HG03442 (cell line): ENCODE measurements around the gene MRPS2.
A peak's percentile ranks its signal among the peaks of the same experiment; 100 is the strongest.
"Not testable (repeated sequence)": the region's sequence is repeated elsewhere in the genome, so short reads cannot be mapped to it uniquely, and the experiment has no call there.

Experiments
- ATAC-seq: cut with Tn5 transposase; IDR thresholded peaks from one replicate; pipeline ENCODE4 v1.9.1; 2021; ENCODE audit warnings: mild to moderate bottlenecking, moderate library complexity; ENCODE audit not compliant: unreplicated experiment

The MRPS2 gene

DNA sequence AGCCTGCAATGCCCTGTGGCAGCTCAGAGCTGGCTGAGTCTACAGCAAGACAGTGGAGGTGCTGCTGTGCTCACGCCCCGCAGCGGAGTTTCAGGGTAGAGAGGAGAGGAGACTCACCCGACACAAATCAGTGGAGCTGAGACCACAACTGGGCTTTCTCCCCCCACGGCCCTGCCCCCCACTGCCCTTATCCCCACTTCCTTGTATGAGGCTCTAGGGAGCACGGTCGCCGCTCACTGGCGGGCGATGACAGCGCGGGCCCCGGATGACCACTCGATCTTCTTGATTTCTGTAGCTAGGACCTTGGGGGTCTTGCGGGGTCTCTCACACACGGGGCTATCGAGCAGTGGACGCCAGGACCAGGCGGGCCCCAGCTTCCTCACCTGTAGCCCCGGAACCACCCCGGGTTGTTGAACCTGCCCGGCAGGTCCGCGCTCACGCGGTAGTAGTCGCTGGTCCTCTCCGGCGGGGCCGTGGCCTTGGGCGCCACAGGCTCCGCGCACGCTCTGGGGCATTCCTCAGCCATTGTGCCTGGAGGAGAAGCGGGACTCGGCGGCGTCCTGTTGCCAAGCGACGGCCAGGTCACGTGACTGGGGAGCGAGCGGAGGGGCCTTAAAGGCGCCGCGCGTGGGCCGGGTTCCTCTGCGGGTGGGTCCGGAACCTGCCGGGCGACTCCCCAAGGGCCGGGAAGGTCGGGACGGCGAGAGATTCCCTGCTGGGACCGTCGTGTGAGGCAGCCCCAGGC lies 984 bp upstream of the MRPS2 start:
- ATAC-seq = peak; percentile 40

- no peak for ATAC-seq
Observed at GRCh38 chr9:135500071-135500524, 384 bp upstream of the MRPS2 start.

GRCh38 chr9:135501261-135502167 lies 1.0 kb downstream of the MRPS2 start:
- ATAC-seq = no peak

DNA sequence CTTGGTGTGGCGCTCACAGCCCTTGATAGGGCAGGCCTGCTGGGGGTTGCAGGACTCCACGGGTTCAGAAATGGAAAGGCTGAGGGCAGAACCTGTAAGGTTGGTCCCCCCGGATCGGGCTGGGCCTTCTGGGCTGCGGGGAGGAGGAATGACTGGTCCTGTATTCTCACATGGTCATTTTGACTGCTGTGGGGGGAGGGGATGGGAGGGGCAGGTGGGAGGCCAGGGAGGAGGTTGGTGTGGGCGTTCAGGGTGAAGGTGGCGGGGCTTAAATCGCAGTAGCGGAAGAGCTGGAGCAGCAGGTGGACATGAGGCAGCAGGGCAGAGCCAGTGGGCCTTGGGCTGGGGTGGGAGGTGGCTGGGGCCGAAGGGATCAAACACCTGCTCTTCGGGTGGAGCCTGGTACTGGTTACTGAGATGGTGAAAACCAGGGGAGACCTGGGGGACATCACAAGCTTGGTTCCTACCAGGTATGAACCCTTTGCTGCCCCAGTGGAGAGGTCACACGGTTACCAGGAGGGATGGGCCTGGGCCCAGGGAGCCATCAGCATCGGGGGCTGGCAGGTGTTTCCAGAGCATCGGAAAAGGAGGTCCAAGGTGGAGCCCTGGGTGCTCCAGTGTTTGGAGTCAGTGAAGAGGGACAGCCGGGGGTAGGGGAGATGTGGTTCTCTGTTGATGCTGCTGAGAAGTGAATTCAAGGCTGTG lies 1.8 kb downstream of the MRPS2 start:
- no peak for ATAC-seq

DNA sequence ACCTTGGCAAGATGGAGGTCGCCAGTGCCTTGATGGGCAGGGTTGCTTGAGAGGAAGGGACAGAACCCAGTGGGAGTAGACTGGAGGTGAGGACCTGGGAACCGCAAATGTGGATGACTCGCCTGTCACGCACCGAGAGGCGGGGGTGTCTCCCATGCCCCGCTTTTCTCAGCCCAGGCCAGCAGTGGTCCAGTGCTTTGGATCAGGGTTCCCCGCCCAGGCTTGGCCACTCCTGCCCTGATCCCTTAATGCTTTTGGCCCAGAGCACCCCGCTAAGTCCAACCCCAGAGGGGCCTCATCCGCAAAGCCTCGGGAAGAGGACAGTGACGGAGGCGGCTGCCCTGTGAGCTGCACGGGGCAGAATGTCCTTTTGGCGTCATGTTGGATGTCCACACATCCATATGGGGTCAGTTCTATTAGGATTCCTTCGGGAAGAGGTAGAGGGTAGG lies 2.4 kb downstream of the MRPS2 start:
- no peak for ATAC-seq

- no peak for ATAC-seq
Observed at GRCh38 chr9:135503371-135504261, 3.1 kb downstream of the MRPS2 start.

DNA sequence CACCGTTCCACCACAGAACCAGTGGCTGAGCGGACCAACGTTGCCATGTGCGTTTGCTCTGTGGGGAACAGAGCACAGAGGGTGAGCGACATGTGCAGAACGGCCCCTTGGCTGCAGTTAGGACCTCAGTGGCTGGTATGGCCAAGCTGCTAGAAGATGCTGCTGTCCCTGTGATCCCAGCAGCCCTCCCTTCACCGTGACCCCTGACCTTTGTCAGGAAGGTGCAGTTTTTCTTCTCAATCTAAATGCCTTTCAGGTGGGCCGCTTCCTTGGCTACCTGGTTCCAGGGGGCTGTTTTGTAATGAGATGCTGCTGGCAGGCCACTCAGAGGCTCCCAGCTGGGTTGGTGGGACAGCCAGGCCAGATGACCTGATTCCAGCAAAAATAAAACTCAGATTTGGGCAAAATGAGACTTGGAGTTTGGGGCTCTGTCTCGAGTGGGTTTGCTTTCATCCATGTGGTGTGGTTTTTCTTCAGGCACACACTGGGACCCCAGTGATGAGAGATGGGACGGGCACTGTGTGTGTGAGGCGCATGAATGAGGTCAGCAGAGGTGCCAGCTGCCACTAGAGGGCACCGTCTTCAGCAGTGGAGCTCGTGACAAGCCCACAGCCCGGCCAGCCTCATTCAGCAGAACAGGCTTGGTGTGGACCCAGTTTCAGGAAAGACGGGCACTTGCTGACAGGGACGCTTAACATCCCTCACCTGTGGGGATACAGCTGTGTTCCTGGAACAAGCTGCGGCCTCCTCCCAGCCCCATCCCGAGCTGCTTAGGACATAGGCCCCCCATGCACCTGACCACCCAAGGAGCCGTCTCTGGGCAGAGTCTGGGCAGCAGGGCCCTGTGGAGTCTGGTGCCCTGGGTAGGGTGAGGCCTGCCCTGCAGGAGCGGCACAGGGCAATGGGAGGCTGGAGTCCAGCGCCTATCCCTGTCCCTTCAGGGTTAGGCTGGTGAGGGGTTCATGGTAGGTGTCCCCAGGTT lies 4.1 kb downstream of the MRPS2 start:
- ATAC-seq = no peak

- ATAC-seq = no peak
Observed at GRCh38 chr9:135505406-135506187, 5.1 kb downstream of the MRPS2 start.

DNA sequence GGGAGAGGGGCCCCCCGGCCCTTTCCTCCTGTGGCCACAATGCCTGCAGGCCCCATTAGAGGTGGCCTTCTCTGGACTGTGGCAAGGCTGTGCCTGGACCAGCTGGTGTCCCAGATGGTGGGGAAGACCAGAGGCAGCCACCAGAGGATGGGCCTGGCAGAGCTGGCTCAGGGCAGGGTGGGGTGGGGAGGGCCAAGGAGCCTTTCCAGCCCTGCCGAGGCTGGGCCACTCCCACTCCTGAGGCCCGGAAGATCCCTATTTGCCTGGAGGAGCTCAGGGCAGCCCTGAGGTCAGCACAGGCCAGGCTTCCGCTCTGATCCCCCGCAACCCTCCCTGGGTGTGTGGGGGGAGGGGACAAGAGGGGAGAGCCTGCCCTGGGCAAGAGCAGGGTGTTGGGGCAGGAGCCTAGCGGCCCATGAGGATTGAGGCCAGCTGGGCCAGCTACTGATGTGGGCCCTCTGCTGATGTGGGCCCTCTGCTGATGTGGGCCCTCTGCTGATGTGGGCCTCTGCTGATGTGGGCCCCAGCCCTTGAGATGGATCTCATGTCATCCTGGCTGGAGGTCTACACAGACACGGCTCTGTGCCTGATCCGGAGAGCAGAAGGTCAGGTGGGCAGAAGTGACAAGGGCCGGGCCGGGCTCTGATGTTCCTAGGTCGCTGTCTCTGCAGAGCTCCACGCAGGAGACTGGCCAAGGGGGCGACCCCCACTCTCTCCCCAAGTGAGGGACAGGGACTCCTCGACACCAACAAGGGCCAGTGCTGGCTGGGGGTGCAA lies 6.0 kb downstream of the MRPS2 start:
- ATAC-seq = no peak

- ATAC-seq = no peak
Observed at GRCh38 chr9:135507104-135508035, 6.9 kb downstream of the MRPS2 start.

GRCh38 chr9:135508211-135508820 lies 7.8 kb downstream of the MRPS2 start:
- no peak for ATAC-seq

DNA sequence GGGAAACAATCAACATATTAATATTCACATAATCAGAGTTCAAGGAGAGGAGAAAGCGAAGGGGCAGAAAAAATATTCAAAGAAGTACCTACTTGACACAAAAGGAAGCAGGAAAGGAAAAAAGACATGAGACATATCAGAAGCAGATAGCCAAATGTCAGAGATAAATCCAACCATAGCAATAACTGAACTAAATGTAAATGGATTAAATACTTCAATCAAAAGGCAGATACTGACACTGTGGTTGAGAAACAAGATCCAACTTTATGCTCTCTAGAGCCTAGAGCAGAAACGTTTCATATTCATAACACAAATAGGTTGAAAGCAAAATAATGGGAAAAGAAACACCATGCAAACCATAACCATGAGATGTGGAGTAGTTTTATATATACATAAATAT lies 9.0 kb downstream of the MRPS2 start:
- ATAC-seq = no peak

DNA sequence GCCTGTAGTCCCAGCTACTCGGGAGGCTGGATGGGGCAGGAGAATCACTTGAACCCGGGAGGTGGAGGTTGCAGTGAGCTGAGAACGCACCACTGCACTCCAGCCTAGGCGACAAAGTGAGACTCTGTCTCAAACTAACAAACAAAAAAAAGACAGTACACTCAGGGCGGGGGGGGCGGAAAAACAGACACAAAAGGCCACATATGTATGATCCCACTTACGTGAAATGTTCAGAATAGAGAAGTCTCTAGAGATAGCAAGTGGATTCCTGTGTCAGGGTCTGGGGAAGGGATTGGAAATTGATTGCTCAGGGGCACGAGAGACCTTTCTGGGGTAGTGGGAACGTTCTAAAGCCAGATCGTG lies 11.7 kb downstream of the MRPS2 start:
- ATAC-seq = no peak

- no peak for ATAC-seq
Observed at GRCh38 chr9:135512904-135513303, 12.4 kb downstream of the MRPS2 start.

DNA sequence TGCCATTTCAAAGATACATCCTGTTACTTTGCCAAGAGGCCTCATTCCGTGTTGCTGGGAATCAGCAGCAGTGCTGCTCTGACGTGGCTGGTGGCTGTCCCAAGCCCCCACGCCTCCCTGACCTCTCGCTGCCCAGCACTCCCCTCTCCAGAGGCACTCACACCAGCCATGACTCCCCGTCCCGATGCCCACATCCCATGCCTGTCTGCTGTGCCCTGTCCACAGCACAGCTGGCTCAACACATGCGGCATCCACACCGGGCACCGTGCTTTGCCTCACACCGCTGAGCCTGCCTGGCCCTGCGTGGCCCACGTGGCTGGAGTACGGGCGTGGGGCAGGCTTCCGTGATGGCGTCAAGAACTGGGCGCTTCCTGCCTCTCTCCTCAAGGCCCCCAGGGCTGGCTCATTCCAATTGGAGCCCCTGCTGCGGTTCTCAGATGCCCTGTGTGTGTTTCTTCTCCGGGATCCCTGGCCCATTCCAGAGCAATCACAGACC lies 12.9 kb downstream of the MRPS2 start:
- ATAC-seq = no peak

DNA sequence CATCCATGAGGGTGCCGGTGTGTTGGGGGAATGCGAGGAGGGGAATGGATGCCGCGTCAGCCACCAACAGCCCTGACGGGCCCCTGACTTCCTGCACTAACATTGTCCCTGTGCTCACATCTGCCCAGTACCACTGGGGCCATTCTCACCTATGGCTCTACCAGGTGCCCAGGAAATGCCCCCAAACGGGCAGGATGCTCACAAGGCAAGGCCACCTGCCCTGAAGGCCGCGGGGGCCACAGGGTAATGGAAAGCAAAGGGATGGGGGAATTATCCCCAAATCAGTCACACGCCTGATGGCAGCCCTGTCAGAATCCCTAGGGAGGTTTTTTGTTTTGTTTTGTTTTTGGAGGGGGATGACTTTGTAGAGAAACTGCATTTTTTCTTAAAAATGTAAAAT lies 13.4 kb downstream of the MRPS2 start:
- ATAC-seq = not testable (repeated sequence)
